ENCODE results near the gene ANKRD33B.

ANKRD33B gene

DNA sequence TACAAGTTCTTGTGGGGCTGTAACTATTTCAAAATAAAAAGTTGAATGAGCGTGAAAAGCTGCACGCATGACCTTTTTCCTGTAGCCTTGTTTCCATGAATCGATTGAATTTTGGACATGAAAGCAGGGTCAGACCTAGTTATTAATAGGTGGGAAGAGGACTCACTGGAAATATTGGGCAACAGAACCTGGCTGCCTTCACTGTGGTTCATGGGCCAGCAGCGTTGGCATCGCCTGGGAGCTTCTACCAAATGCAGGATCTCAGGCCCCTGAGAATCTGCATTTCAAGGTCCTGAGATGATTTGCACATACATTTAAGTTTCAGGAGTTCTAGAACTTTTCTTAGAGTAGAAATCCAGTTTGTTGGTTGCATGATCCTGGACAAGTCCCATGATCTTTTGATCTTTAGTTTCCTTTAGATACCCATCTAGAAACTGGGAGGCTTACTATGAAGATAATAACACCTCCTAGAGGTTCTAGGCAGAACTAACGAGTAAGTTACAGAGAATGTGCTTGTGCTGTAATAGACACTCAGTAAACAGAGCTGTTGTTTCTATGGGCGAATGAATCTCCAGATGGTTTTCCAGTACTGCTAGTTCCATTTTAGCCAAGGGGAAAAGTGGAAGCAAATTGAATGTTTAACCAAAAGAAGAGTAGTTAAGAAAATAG lies 12.4 kb downstream of the ANKRD33B start:
- no peak overlapping the region for H3K4me3 ChIP-seq (ENCODE audit: low read depth, low read length)
- no peak for DNase-seq (ENCODE audit: low read depth)

DNA sequence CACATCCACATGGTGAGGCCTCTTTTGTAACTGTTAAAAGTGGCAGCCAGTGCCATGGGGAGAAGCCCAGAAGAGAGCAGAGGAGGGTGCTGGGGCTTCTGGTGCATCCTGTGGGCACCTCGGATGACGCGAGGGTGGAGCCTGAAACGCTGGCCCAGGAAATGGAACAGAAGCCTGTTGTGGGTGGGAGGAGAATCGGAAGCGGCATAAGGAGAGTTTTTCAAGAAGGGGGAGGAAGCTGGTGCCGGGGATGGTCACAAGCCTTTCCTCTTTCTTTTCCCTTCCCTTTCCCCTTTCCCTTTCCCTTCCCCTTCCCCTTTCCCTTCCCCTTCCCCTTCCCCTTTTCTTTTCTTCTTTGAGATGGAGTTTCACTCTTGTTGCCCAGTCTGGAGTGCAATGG lies 12.9 kb downstream of the ANKRD33B start:
- no peak for DNase-seq (ENCODE audit: low read depth)
- no peak overlapping the region for H3K4me3 ChIP-seq (ENCODE audit: low read depth, low read length)

DNA sequence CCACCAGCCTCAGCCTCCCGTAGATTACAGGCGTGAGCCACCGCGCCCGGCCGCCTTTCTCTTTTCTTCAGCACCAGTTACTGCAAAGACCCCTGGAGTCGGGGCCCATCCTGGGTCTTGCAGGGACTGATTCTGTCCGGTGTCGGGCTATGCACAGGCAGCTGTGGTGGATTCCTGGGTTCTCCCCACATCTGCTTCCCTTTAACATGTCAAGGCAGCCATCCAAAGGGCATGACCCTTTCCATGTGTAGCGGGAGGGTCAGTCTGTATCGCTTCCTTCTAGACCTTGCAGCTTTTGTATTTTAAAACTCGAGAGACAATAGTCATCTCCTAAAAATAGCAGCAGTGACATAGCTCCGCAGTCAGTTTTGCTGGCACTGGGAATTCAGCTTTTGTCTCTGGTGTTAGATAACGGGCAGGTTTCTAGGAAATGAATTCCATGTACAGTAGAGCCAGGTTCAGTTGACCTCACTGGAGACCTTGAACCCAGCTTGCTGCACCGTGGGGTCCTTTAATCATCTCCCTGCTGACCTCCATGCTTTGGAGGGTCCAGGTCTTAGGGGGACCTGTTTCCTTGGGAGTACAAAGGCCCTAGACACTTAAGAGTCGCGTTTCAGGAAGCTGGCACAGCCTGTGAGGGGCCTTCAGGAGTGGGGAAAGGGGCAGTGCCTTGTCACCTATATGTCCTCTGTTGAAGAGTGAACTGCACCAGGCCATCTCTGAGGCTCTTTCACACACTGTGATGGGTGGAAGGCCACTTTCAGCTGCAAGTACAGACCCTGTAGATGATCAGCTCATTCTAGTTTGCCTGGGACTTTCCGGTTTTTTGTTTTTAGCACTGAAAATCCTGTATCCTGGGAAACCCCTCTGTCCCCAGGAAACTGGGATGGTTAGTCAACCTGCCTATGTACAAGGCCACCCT lies 13.8 kb downstream of the ANKRD33B start:
- H3K4me3 ChIP-seq (ENCODE audit: low read depth, low read length), result no peak overlapping the region
- DNase-seq (ENCODE audit: low read depth), result no peak

- no peak overlapping the region for H3K4me3 ChIP-seq (ENCODE audit: low read depth, low read length)
- no peak for DNase-seq (ENCODE audit: low read depth)
These were observed 14.4 kb downstream of the ANKRD33B start for GRCh38 chr5:10578293-10578665.

DNA sequence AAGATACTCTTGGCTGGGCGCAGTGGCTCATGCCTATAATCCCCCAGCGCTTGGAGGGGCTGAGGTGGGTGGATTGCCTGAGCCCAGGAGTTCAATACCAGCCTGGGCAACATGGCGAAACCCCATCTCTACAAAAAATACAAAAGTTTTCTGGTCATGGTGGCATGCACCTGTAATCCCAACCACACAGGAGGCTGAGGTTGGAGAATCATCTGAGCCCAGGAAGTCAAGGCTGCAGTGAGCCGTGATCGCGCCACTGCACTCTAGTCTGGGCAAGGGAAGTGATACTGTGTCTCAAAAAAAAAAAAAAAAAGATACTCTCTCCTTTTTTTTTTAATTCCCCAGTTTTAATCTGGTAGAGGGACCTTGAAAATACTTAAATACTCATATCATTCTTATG lies 15.0 kb downstream of the ANKRD33B start:
- H3K4me3 ChIP-seq (ENCODE audit: low read depth, low read length), result no peak overlapping the region
- no peak for DNase-seq (ENCODE audit: low read depth)

DNA sequence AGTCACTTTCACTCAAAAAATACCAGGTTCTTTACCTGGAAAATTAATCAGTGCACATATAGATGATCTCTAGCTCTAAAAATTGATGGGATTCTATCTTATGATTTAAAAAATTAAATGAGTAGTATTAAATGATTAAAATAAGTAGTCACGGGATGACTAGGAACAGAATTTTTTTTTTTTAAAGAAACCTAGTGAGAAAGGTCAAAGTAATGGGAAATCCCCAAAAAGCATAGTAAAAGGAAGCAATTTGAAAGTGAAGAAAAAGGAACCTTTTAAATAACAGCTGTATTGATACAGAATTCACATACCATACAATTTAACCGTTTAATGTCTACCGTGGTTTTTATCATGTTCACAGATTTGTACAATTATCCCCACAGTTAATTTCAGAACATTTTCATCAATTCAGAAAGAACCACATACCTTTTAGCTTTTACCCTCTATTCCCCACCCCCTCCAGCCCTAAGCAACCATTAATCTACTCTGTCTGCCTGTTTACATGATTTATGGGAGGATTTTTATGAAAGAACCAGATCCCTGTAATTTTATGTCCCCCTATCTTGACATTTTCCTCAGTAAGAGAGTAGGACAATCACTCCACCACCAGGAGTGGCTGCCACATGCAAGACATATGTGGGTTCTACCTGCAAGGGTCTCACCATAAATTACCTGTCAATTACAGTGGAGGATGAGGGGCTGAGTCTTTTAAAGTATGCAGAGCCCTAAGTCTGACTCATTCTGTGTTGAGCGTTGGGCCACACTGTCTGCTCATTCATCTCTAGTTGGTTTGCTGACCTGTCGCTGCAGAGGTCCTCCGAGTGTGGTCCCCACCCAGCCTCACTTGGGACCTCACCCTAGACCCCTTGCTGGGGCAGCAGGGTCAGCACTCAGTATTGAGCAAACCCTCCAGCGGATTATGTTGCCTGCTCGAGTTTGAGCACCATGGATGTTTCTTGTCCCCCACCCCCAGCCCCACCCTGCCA lies 16.0 kb downstream of the ANKRD33B start:
- no peak for DNase-seq (ENCODE audit: low read depth)

DNA sequence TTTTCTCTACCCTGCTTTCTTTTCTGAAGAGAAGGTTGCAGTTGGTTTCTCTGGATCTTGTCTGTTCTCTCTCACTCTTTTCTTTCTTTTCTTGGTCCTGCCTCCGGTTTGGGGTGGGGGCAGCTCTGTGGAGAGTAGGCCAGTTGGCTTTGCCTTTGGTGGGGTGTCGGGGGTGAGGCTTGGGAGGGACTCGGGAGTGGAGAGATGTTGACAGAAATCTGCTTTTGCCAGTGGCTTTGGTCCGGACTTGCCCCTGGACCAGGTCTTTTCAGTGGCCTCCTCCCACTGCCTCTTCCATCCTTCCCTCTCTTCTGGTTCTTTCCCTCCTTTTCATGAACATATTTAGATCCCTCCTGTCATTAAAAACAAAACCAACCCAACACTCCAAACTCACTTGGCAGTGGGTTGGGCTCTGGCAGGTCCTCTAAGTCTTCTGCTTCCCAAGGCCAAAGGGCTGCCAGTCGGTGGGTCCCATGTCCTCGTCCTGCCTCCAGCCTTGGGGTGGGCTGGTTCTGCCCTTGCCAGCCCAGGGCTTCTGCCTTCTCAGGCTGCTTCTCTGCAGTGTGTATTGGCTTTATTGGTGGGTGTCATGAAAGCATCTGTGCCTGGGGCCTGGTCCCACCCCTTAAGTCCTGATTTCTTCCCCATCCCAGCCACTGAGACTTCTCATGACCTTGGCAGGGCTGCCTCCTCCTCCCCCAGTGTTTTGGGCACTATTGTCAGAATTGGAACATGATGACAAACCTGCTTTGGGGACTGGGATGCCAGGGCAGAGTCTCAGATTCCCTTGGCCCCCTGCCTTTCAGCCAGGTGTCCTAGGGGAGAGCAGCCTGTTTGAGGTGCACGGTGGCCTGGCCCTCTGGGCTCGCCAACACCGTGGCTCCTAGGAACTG lies 16.9 kb downstream of the ANKRD33B start:
- H3K4me3 ChIP-seq (ENCODE audit: low read depth, low read length), result no peak overlapping the region
- no peak for DNase-seq (ENCODE audit: low read depth)

More for the DNA sequence above, 16.0 kb downstream of the ANKRD33B start:
- no peak overlapping the region for H3K4me3 ChIP-seq (ENCODE audit: low read depth, low read length)

- no peak for DNase-seq (ENCODE audit: low read depth)
- H3K4me3 ChIP-seq (ENCODE audit: low read depth, low read length), result no peak overlapping the region
These were observed 17.5 kb downstream of the ANKRD33B start for GRCh38 chr5:10581424-10581748.

DNA sequence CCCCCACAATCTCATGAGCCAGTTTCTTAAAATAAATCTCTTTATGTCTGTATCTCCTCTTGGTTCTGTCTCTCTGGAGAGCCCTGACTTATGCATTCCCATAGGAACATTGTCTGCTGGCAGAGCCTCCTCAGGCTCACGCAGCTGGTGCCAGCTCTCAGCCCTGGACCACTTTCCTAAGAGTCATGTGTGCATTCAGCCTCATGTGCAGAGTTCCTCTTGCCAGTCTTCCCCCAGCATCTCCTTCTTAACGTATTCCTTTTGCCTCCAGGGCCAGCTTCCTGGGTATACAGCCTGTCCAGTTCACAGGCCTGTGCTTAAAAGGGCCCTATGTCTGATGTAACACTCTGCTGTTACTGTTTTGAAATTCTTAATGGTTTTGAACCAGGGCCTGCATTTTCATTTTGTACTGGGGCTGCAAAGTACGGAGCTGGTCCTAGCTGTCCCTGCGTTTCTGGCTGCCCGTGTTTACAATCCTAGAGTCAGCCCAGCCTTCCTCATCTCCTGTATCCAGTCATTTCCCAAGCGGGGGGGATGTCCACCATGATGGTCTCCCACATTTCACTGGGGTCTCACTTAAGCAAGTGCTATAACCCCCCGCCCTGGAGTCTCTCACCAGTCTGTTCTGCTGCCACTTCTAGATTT lies 18.1 kb downstream of the ANKRD33B start:
- DNase-seq (ENCODE audit: low read depth), result no peak
- H3K4me3 ChIP-seq (ENCODE audit: low read depth, low read length), result no peak overlapping the region

GRCh38 chr5:10582512-10582897 lies 18.6 kb downstream of the ANKRD33B start:
- DNase-seq (ENCODE audit: low read depth), result no peak
- no peak overlapping the region for H3K4me3 ChIP-seq (ENCODE audit: low read depth, low read length)

- no peak for DNase-seq (ENCODE audit: low read depth)
- H3K4me3 ChIP-seq (ENCODE audit: low read depth, low read length), result no peak overlapping the region
These were observed 20.0 kb downstream of the ANKRD33B start for GRCh38 chr5:10583663-10584572.

GRCh38 chr5:10584714-10585517 lies 21.0 kb downstream of the ANKRD33B start:
- no peak overlapping the region for H3K4me3 ChIP-seq (ENCODE audit: low read depth, low read length)
- no peak for DNase-seq (ENCODE audit: low read depth)

DNA sequence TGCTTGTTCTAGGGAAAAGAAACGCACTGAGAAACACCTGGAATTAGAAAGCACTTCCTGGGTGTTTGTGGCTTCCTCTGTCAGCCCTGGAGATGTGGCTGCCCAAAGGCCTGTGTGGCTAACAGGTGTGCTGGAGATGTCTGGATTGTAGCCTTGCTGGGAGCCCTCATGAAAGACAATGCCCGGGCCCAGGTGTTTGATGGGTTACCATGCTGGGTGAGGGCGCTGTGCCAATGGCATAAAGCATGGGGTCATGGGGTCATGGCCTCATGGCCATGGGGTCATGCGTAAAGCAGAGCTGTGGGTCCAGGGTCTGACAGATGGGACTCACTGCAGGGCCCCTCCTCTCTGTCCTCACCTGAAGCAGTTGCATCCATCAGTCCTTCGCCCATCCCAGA lies 21.6 kb downstream of the ANKRD33B start:
- no peak overlapping the region for H3K4me3 ChIP-seq (ENCODE audit: low read depth, low read length)
- no peak for DNase-seq (ENCODE audit: low read depth)

DNA sequence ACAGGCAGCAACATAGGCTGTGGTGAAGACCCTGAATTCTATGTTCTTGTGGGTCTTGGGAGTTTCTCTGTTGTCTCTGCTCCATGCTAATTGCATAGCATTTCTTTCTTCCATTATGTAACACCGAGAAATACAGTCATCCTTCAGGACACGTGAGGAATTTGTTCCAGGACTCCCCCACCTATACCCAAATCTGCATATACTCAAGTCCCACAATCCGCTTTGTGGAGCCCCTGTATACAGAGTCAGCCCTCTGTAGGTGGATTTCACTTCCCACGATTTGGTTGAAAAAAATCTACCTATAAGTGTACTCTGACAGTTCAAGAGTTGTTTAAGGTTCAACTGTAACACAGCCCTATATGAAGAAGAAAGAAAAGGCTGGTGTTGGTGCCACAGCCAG lies 22.1 kb downstream of the ANKRD33B start:
- no peak overlapping the region for H3K4me3 ChIP-seq (ENCODE audit: low read depth, low read length)
- no peak for DNase-seq (ENCODE audit: low read depth)

DNA sequence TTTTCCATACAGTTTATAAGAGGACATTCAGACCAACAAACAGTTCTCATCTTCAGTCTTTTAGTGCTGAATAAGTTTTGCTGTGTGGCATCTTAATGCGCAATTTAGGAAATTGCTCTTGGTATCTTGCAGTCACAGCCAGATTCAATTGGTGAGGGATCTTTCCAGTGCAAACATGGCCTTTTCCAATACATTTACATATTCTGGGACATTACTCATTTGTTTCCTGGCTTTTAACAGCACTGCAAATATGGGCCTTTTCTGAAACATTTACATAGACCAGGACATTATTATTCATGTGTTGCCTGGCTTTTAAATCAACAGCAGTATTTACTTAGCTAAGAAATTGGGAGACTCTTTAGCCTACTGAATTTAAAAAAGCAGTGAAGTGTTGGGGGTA lies 22.7 kb downstream of the ANKRD33B start:
- DNase-seq (ENCODE audit: low read depth), result no peak
- H3K4me3 ChIP-seq (ENCODE audit: low read depth, low read length), result no peak overlapping the region

GRCh38 chr5:10588109-10588775 lies 24.4 kb downstream of the ANKRD33B start:
- no peak for DNase-seq (ENCODE audit: low read depth)
- H3K4me3 ChIP-seq (ENCODE audit: low read depth, low read length), result no peak overlapping the region

Data from skeletal muscle cell (primary cell).